GM12878 (cell line): Measurements from ENCODE around the gene TFPI2. TPM values are rescaled to one million over a fixed set of nuclear protein-coding genes. Genes with fewer than 3 reads are reported as not detected.

Source experiments
- ATAC-seq: fragments of 200-7000 bp; cut with Tn5 transposase; 3 replicates; pipeline ENCODE4 v1.9.1; 2020; ENCODE audit warnings: mild to moderate bottlenecking, moderate library complexity
- BruUV-seq: library from RNA; stranded (reverse); fragments of 400-500 nt; replicated peaks from 2 replicates; lab custom pipeline; 2021; lab: Mats Ljungman, UMichigan
- CTCF ChIA-PET: fragments of 300-600 bp; sonication (Branson Sonifier 250); formaldehyde crosslinking; extraction: SDS; loops from one replicate; lab custom pipeline; 2021; ENCODE audit warnings: inconsistent platforms; lab: Yijun Ruan, JAX
- POLR2A ChIA-PET: fragments of 350-600 bp; formaldehyde crosslinking; extraction: SDS; loops from one replicate; lab custom pipeline; 2021; ENCODE audit warnings: inconsistent platforms; lab: Charles Lee
- RAD21 ChIA-PET: fragments of 300-600 bp; sonication (Branson Sonifier 250); formaldehyde crosslinking; loops from one replicate; lab custom pipeline; 2023; ENCODE audit warnings: antibody characterized with exemption; ENCODE audit not compliant: unreplicated experiment; lab: Charles Lee
- SMC1A ChIA-PET: fragments of 300-600 bp; sonication (Branson Sonifier 250); formaldehyde crosslinking; loops from one replicate; lab custom pipeline; 2023; ENCODE audit not compliant: unreplicated experiment, uncharacterized antibody; lab: Charles Lee
- DNase-seq: peaks from one replicate; pipeline ENCODE4 v3.0.0-alpha.2; 2011; ENCODE audit warnings: low read depth, low spot score
- FAIRE-seq: peaks from 3 replicates; lab custom pipeline; 2011; peaks lifted over from hg19 to GRCh38; lab: Jason Lieb, UNC
- H2AFZ ChIP-seq: 2 replicates; pipeline ENCODE4 v1.6.0; 2011; ENCODE audit warnings: low read depth, low read length, control low read depth; ENCODE audit not compliant: control insufficient read depth
- H3K27ac ChIP-seq: 2 replicates; pipeline ENCODE4 v1.5.1; 2011; ENCODE audit warnings: control low read depth; ENCODE audit not compliant: control insufficient read depth, insufficient read depth
- H3K27me3 ChIP-seq, 2 experiments: replicated peaks in 1 of 2; 2 replicates each; pipeline versions ENCODE4 v1.6.0 to v1.6.1; 2011; ENCODE audit warnings: low read length in 1 of 2; ENCODE audit not compliant: control insufficient read depth in 2 of 2, insufficient read depth in 2 of 2
- H3K36me3 ChIP-seq, 2 experiments: 2 replicates each; pipeline ENCODE4 v1.5.1; 2011; ENCODE audit warnings: low read length in 1 of 2; ENCODE audit not compliant: control insufficient read depth in 2 of 2, insufficient read depth in 2 of 2
- H3K4me1 ChIP-seq: 2 replicates; pipeline ENCODE4 v1.6.1; 2011; ENCODE audit warnings: mild to moderate bottlenecking, low read length, moderate library complexity, mixed read lengths; ENCODE audit not compliant: control insufficient read depth, insufficient read depth
- H3K4me2 ChIP-seq: 2 replicates; pipeline ENCODE4 v1.6.0; 2011; ENCODE audit warnings: control low read depth; ENCODE audit not compliant: control insufficient read depth, insufficient read depth
- H3K4me3 ChIP-seq: fragments of 200-600 bp; sonication (generic); 2 replicates; pipeline ENCODE4 v1.5.1; 2016
- H3K79me2 ChIP-seq: 2 replicates; pipeline ENCODE4 v1.6.0; 2011; ENCODE audit warnings: low read length; ENCODE audit not compliant: control insufficient read depth, insufficient read depth
- H3K9ac ChIP-seq: 2 replicates; pipeline ENCODE4 v1.8.0; 2011; ENCODE audit warnings: low read length, control low read depth, mixed read lengths; ENCODE audit not compliant: control insufficient read depth, insufficient read depth
- H3K9me3 ChIP-seq: replicated peaks from 3 replicates; pipeline ENCODE4 v1.5.1; 2011; ENCODE audit warnings: mild to moderate bottlenecking, low read length; ENCODE audit not compliant: control insufficient read depth, insufficient read depth
- H4K20me1 ChIP-seq: 2 replicates; pipeline ENCODE4 v1.6.0; 2011; ENCODE audit not compliant: control insufficient read depth, insufficient read depth
- CBFB ChIP-seq: IDR thresholded peaks from 2 replicates; pipeline ENCODE4 v1.6.1; 2016; ENCODE audit warnings: antibody characterized with exemption, low read depth
- CHD1 ChIP-seq: IDR thresholded peaks from 2 replicates; pipeline ENCODE4 v1.6.1; 2012; ENCODE audit warnings: low read depth, low read length, improper control_type of control experiment
- CREM ChIP-seq: IDR thresholded peaks from 2 replicates; pipeline ENCODE4 v1.6.1; 2014; ENCODE audit warnings: antibody characterized with exemption, low read depth
- HCFC1 ChIP-seq: fragments of 150-350 bp; IDR thresholded peaks from 2 replicates; pipeline ENCODE4 v1.6.1; 2014; ENCODE audit warnings: low read length
- MEF2A ChIP-seq: IDR thresholded peaks from 2 replicates; pipeline ENCODE4 v1.6.1; 2011; ENCODE audit warnings: low read depth, mild to moderate bottlenecking, low read length, moderate library complexity; ENCODE audit not compliant: insufficient read depth
- RAD21 ChIP-seq: IDR thresholded peaks from 2 replicates; pipeline ENCODE4 v1.6.1; 2011; ENCODE audit warnings: mild to moderate bottlenecking, low read depth, low read length, moderate library complexity; ENCODE audit not compliant: insufficient read depth
- SMARCA5 ChIP-seq: fragments of 450-650 bp; IDR thresholded peaks from 2 replicates; pipeline ENCODE4 v1.6.1; 2017; ENCODE audit warnings: mild to moderate bottlenecking
- SMC3 ChIP-seq: IDR thresholded peaks from 2 replicates; pipeline ENCODE4 v1.6.1; 2011; ENCODE audit warnings: low read length, improper control_type of control experiment, borderline replicate concordance
- STAT3 ChIP-seq: IDR thresholded peaks from 2 replicates; pipeline ENCODE4 v1.6.1; 2011; ENCODE audit warnings: low read depth, low read length, improper control_type of control experiment
- ZNF217 ChIP-seq: fragments of 450-650 bp; IDR thresholded peaks from 2 replicates; pipeline ENCODE4 v1.6.1; 2017; ENCODE audit warnings: antibody characterized with exemption, mild to moderate bottlenecking
- ZNF24 ChIP-seq: fragments of 450-650 bp; IDR thresholded peaks from 2 replicates; pipeline ENCODE4 v1.6.1; 2017; ENCODE audit warnings: antibody characterized with exemption, mild to moderate bottlenecking
- WGBS: methylation state at CpG from one replicate; pipeline ENCODE4 v1.1.6; 2016; ENCODE audit warnings: low lambda C conversion rate; ENCODE audit not compliant: insufficient replicate concordance, insufficient coverage; ENCODE audit errors: missing lambda C conversion rate; 5-methylcytosine and 5-hydroxymethylcytosine counted together
- in situ Hi-C: fragments of 300-500 bp; cut with MboI; formaldehyde crosslinking; loops from 9 replicates; pipeline ENCODE4 v1.14.3; 2018; ENCODE audit warnings: mixed read lengths
- intact Hi-C: fragments of 100-400 bp; cut with micrococcal nuclease; formaldehyde crosslinking; loops from one replicate; pipeline ENCODE4 v1.14.2; 2022; ENCODE audit not compliant: unreplicated experiment
- polyA plus RNA-seq, 11 experiments: library from polyadenylated mRNA; depleted of rRNA in 4 of 11; unstranded in 6 of 11; stranded (reverse) in 5 of 11; fragments of >200 nt; fragmentation: Nextera tagmentation in 4 of 11; fragmentation: Illumina TruSeq in 1 of 11; extraction: Ambion mirVana in 4 of 11; extraction: Trizol in 1 of 11; gene quantifications; 1 replicate in 1 of 11; 2 replicates in 10 of 11; pipeline versions ENCODE4 v1.2.1 to v1.2.3, GENCODE V29; 2011 to 2016; ENCODE audit warnings: inconsistent platforms in 2 of 11, missing spikeins in 2 of 11, low read depth in 1 of 11
- total RNA-seq, 4 experiments: library from RNA; depleted of rRNA in 3 of 4; stranded (reverse); fragments of >200 nt in 3 of 4; fragmentation: Illumina TruSeq in 1 of 4; extraction: Trizol in 1 of 4; gene quantifications; 2 replicates each; pipeline versions ENCODE4 v1.2.1 to v1.2.3, GENCODE V29; 2013 to 2021
- TF ChIP-seq, protein P1 (sequence below): fragments of 450-650 bp; IDR thresholded peaks from 2 replicates; pipeline ENCODE4 v1.6.1; 2017; ENCODE audit warnings: mild to moderate bottlenecking, moderate library complexity
- TF ChIP-seq, protein P2 (sequence below): fragments of 450-650 bp; formaldehyde crosslinking; IDR thresholded peaks from 2 replicates; pipeline ENCODE4 v1.5.0; 2022; ENCODE audit warnings: mild to moderate bottlenecking, missing genetic modification characterization
- TF ChIP-seq, protein P3 (sequence below): fragments of 450-650 bp; IDR thresholded peaks from 2 replicates; pipeline ENCODE4 v1.6.1; 2018; ENCODE audit warnings: borderline replicate concordance, mild to moderate bottlenecking; ENCODE audit not compliant: partially characterized antibody

Gene TFPI2
- total and polyA plus RNA-seq, 10 of the 15 experiments (the other 5 are each of a cell fraction or from before 2014, with no cell fraction given): 0.07 to 1.1 (median 0.31) TPM; not detected in 5

DNA sequence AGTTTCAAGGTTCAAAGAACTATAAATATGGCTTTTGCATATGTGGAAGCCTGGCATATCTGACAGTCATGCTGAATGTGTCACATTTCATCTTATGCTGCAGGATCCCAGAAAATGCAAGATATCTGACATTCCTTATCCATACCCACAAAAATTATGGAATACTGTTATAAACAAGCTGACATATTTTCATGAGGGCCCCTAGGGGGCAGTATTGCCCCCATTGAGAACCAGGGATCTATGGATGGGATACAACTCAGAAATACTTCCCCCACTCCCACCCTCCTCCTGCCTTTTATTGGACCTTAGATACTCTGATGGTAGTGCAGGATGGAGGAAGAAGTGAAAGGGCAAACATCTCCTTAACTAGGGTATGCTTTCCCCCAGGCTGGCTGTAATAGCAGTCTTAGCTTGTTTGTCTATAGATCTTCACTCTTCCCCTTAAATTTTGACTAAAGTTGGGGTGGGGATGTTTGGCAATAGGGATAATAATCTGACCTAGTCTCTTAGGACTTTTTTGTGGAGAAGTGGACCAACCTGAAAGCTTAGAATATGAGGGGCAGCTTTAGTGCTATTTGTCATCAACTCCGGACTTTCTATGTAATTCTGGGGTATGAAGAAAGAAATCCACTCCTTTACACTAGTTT, 12.3 kb upstream of the TFPI2 start:
- WGBS: 88% methylated on average over 1 of the region's 1 CpG
- H3K36me3 ChIP-seq: no peaks in the 10 kb centered on the region
- no peak overlapping the region for H2AFZ ChIP-seq
- no TSS peak for BruUV-seq
- H3K27me3 ChIP-seq: no peaks in the 10 kb centered on the region
- ATAC-seq: peak; percentile 56
- in situ Hi-C loops: loop anchor here (5.0 kb wide), 1 partner anchor 184 kb away; no protein-coding TSS in a partner anchor
- H3K9ac ChIP-seq: no peak overlapping the region
- ChIA-PET SMC1A (interaction anchor here (0.8 to 6.4 kb wide), 18 partner anchors 54 to 533 kb away, joined by 3 to 113 read pairs (median 4); partner anchors contain the start of gene COL1A2), RAD21 (interaction anchor here (0.5 to 3.8 kb wide), 16 partner anchors 10 to 492 kb away, joined by 3 to 65 read pairs (median 3); partner anchors contain the start of gene COL1A2), CTCF (interaction anchor here (0.7 to 7.1 kb wide), 40 partner anchors 9 to 1202 kb away, joined by 3 to 172 read pairs (median 5); partner anchors contain the start of genes COL1A2, GNG11 and TFPI2), POLR2A (no interaction called here)
- no peak for DNase-seq
- H4K20me1 ChIP-seq: no peaks in the 10 kb centered on the region
- no peak for FAIRE-seq
- intact Hi-C loops: loop anchor here (1.0 to 5.0 kb wide), 4 partner anchors 184 to 492 kb away; partner anchors contain the start of gene COL1A2
- H3K4me1 ChIP-seq: no peaks in the 10 kb centered on the region
- H3K79me2 ChIP-seq: no peaks in the 10 kb centered on the region
- H3K27ac ChIP-seq: no peak overlapping the region
- no peaks in the 10 kb centered on the region for H3K9me3 ChIP-seq
- H3K4me3 ChIP-seq: no peak overlapping the region
- no peak overlapping the region for H3K4me2 ChIP-seq
- peak; percentile 86 for TF ChIP-seq RAD21
- TF ChIP-seq, protein P1, sequence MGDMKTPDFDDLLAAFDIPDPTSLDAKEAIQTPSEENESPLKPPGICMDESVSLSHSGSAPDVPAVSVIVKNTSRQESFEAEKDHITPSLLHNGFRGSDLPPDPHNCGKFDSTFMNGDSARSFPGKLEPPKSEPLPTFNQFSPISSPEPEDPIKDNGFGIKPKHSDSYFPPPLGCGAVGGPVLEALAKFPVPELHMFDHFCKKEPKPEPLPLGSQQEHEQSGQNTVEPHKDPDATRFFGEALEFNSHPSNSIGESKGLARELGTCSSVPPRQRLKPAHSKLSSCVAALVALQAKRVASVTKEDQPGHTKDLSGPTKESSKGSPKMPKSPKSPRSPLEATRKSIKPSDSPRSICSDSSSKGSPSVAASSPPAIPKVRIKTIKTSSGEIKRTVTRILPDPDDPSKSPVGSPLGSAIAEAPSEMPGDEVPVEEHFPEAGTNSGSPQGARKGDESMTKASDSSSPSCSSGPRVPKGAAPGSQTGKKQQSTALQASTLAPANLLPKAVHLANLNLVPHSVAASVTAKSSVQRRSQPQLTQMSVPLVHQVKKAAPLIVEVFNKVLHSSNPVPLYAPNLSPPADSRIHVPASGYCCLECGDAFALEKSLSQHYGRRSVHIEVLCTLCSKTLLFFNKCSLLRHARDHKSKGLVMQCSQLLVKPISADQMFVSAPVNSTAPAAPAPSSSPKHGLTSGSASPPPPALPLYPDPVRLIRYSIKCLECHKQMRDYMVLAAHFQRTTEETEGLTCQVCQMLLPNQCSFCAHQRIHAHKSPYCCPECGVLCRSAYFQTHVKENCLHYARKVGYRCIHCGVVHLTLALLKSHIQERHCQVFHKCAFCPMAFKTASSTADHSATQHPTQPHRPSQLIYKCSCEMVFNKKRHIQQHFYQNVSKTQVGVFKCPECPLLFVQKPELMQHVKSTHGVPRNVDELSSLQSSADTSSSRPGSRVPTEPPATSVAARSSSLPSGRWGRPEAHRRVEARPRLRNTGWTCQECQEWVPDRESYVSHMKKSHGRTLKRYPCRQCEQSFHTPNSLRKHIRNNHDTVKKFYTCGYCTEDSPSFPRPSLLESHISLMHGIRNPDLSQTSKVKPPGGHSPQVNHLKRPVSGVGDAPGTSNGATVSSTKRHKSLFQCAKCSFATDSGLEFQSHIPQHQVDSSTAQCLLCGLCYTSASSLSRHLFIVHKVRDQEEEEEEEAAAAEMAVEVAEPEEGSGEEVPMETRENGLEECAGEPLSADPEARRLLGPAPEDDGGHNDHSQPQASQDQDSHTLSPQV: no peak
- no peak for TF ChIP-seq CBFB
- TF ChIP-seq CREM: no peak
- no peak for TF ChIP-seq CHD1
- TF ChIP-seq, protein P2, sequence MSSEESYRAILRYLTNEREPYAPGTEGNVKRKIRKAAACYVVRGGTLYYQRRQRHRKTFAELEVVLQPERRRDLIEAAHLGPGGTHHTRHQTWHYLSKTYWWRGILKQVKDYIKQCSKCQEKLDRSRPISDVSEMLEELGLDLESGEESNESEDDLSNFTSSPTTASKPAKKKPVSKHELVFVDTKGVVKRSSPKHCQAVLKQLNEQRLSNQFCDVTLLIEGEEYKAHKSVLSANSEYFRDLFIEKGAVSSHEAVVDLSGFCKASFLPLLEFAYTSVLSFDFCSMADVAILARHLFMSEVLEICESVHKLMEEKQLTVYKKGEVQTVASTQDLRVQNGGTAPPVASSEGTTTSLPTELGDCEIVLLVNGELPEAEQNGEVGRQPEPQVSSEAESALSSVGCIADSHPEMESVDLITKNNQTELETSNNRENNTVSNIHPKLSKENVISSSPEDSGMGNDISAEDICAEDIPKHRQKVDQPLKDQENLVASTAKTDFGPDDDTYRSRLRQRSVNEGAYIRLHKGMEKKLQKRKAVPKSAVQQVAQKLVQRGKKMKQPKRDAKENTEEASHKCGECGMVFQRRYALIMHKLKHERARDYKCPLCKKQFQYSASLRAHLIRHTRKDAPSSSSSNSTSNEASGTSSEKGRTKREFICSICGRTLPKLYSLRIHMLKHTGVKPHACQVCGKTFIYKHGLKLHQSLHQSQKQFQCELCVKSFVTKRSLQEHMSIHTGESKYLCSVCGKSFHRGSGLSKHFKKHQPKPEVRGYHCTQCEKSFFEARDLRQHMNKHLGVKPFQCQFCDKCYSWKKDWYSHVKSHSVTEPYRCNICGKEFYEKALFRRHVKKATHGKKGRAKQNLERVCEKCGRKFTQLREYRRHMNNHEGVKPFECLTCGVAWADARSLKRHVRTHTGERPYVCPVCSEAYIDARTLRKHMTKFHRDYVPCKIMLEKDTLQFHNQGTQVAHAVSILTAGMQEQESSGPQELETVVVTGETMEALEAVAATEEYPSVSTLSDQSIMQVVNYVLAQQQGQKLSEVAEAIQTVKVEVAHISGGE (CRISPR knock-in tag): no peak
- no peak for TF ChIP-seq MEF2A
- no peak for TF ChIP-seq HCFC1
- TF ChIP-seq SMARCA5: no peak
- TF ChIP-seq STAT3: no peak
- no peak for TF ChIP-seq ZNF24
- TF ChIP-seq, protein P3, sequence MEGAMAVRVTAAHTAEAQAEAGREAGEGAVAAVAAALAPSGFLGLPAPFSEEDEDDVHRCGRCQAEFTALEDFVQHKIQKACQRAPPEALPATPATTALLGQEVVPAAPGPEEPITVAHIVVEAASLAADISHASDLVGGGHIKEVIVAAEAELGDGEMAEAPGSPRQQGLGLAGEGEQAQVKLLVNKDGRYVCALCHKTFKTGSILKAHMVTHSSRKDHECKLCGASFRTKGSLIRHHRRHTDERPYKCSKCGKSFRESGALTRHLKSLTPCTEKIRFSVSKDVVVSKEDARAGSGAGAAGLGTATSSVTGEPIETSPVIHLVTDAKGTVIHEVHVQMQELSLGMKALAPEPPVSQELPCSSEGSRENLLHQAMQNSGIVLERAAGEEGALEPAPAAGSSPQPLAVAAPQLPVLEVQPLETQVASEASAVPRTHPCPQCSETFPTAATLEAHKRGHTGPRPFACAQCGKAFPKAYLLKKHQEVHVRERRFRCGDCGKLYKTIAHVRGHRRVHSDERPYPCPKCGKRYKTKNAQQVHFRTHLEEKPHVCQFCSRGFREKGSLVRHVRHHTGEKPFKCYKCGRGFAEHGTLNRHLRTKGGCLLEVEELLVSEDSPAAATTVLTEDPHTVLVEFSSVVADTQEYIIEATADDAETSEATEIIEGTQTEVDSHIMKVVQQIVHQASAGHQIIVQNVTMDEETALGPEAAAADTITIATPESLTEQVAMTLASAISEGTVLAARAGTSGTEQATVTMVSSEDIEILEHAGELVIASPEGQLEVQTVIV: no peak
- TF ChIP-seq ZNF217: no peak
- TF ChIP-seq SMC3: peak; percentile 80; the same call in 1 of the 2 replicates
